ENCODE measurements around the gene METAP1D.
"Not testable (repeated sequence)": the region's sequence is repeated elsewhere in the genome, so short reads cannot be mapped to it uniquely, and the experiment has no call there.

Gene METAP1D

GRCh38 chr2:172105471-172106107 is 105.8 kb downstream of the METAP1D start:
- DNase-seq, result no peak

DNA sequence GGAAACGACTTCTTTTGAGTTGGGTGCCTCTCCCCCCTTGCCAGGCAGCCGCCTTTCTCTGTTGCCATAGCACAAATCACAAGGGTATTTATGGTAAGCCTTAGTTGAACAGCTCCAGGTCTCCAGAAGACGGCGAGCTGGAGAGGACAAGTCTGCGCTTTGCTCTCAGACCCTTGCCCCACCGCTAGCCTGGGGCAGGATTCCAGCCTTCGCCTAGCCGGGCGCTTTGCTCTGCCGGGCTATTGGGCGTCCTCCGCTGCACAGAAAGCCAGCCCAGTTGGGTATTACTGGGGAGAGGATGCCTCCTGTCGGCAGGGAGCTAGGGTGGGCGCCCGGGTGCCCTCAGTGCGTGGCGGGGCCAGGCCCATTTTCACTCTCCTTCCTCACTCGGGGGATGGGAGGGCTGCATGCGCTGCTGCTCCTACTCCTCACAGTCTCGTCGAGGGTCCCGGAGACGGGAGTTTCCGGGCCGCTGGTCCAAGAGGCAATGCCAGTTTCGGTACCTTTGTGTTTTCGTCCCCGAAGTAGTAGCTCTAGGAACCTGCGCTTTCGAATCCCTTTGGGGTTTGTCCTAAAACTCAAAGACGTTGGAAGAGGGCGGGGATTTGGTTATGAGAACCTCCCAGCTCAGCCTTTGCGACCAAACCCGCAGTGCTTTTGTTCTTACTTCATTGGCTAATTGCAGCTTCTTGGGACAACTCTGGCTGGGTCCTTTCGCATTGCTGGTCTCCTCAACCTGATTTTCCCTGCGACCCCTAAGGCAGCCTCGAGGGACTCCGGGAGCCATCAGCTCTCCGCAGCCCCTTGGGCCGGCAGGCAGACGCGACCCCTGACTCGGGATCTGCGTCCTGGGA is 106.6 kb downstream of the METAP1D start:
- peak; percentile 50 for DNase-seq

DNA sequence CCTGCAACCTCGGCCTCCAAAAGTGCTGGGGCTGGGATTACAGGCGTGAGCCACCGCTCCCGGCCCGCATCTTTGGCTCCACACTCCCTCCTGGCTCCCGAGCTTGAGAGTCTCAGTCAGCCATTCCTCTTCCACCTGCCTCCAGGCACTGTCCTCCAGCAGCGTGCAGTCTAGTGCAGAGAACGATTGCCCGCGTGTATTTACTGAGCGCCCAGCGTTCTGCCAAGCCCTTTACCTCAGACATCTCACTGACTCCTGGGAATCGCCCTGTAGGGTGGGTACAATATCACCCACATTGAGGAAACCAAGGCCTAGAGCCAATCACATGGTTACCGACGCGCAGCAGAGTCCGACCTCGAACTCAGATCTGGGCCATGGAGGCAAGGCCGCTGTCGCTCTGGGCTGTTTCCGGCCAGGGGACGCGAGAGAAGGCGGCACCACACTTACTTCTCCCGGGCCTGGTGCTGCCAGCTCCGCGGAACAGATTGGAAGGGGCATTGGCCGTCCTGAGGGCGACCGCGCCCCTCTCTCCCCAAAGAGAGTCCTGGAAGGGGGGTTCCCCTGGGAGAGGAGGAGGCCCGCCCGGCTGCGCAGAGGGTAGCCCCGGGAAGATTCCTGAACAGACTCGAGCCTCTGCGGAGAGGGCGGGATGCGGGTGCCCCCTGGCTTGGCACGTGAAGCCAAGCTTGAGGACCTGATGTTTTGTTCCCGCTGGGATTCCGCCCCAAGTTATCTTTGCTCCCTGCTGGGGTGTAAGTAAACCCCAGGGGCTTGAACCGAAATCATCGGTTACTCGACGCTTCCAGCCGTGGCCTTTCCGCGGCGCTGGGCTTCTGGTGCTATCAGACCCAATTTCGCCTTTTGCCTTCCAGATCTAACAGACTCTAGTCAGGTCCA is 108.2 kb downstream of the METAP1D start:
- DNase-seq, result no peak

- no peak for DNase-seq
Measured at GRCh38 chr2:172108587-172108930, 108.8 kb downstream of the METAP1D start.

DNA sequence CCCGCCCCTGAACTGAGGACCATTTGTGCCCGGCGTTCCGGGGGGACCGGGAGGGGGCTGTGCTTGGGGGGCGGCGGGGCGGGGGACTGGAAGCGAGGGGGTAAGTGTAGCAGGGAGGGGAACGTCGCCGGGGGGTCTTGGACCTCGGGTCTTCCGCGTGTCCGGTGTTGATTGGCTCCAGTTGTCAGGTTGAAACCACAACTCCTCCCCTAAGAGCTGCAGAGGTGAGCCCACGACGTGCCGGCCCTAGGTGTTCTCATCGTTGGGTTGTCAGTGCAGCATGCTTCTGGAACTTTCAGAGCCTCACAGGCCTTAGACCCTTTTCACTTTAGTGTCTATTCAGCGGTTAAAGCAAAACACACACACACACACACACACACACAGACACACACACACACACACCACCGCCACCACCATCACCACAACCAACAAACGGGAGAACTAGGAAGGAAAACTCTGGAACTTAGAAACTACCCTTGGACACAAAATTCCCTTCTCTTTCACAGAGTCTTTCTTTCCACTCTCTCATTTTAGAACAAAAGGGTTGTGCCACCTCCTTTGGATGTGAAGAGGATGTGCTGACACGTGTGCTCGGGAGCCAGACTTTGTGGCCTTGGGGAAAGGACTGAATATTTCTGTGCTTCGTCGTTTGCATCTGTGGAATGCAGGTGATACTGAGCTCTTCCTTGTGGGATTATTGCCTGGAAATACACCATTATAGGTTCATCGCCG is 109.7 kb downstream of the METAP1D start:
- DNase-seq, result no peak

DNA sequence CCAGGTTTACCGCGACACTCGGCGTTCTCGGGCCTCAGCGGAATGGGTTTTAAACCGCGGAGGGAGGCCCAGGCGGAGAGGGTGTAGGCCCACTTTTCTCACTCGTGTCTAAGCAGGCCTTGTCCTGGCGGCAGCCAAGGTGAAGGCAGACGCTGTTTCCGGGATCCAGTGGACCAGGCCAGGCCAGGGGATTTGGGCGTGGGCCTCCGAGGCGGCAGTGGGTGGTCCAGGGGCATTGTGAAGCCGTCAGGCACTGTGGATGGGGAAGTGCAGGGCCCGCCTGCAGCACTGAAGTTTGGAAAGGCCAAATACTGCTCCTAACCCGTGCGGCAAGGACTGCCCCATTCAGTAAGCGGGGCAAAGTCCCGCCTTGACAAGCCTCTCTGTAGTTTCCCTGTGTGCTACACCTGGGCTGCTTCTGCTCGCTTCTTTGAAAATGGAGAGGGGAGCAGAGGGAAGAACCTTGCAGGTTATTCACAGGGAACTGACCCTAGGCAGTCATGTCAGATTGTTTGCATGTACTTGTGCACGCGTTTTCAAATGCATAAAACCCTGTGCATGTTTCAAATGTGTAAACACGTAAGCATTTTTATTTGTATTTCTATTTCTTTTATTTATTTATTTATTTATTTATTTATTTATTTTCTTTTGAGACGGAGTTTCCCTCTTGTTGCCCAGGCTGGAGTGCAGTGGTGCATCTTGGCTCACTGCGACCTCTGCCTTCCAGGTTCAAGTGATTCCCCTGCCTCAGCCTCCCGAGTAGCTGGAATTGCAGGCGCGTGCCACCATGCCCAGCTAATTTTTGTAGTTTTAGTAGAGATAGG is 110.4 kb downstream of the METAP1D start:
- no peak for DNase-seq

GRCh38 chr2:172113617-172114016 is 113.9 kb downstream of the METAP1D start:
- DNase-seq, result no peak

GRCh38 chr2:172114176-172114575 is 114.4 kb downstream of the METAP1D start:
- DNase-seq, result not testable (repeated sequence)

GRCh38 chr2:172114579-172114978 is 114.8 kb downstream of the METAP1D start:
- no peak for DNase-seq

DNA sequence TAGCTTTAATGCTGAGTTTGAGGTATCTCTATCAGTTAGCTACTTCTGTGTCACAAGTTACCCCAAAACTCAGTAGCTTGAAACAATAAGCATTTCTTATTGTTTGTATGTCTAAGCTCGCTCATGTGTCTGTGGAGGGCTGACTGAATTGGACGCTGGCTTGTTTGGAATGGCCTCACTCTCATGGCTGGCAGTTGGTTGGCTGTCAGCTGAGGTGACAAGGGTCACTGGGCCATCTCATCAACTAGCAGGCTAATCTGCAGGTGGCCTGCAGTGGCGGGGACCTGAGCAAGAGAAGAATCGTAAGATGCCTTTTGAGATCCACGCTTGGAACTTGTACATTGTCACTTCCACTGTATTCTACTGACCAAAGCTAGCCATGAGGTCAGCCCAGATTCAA is 116.4 kb downstream of the METAP1D start:
- no peak for DNase-seq

DNA sequence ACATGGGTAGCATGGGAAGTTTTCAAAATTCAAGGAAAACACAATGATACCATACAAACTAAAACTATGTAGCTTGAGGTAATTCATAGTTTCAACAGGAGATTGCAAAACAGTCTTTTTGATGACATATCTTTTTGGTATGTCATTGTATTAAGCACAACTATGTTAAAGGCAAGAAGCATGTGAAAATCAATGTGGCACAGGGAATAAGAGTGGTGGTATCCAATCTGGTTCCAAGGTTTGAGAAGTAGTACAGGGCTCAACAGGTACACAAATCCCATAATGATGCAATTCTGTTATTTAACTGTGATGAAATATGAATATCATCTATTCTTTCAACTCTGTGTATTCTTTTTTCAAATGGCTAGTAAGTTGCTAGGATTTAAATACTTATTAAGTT is 119.3 kb downstream of the METAP1D start:
- no peak for DNase-seq

DNA sequence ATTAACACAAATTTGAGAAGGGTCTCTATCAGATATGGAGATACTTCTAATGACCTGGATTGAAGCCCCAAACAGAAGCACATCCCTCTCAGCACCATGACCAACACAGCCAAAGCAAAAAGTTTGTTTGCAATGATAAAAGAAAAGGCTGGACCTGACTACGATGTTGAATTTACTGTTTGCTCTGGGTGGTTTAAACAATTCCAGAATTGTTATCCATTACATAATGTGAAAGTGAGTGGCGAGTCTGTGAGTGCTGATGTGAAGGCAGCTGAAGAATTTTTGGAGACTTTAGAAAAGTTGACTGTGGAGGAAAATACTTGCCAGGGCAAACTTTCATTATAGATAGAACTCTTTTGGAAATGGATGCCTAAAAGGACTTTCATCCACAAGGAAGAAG is 120.4 kb downstream of the METAP1D start:
- no peak for DNase-seq

GRCh38 chr2:172128484-172128883 is 128.7 kb downstream of the METAP1D start:
- DNase-seq, result no peak

GRCh38 chr2:172129404-172129803 is 129.7 kb downstream of the METAP1D start:
- no peak for DNase-seq
